OCI-LY1 (cell line): ENCODE measurements around the gene HES5.

ENCODE experiments used
- CTCF ChIP-seq: fragments of 200-600 bp; sonication (generic), shearing (Covaris generic); IDR thresholded peaks from 2 replicates; pipeline ENCODE4 v1.5.1; 2017; ENCODE audit warnings: mild to moderate bottlenecking, antibody characterized with exemption, low read length, moderate library complexity, mixed read lengths
- EZH2 ChIP-seq: fragments of 200-600 bp; sonication (generic), shearing (Covaris generic); IDR thresholded peaks from 2 replicates; pipeline ENCODE4 v1.8.0; 2017; ENCODE audit warnings: borderline replicate concordance, mixed run types, mild to moderate bottlenecking, antibody characterized with exemption, low read length, moderate library complexity, mixed read lengths

- TF ChIP-seq CTCF (no peak), EZH2 (no peak)
These were observed 28.8 kb downstream of the HES5 start for GRCh38 chr1:2501041-2501819.
